ENCODE results near the gene XXYLT1.

DNA sequence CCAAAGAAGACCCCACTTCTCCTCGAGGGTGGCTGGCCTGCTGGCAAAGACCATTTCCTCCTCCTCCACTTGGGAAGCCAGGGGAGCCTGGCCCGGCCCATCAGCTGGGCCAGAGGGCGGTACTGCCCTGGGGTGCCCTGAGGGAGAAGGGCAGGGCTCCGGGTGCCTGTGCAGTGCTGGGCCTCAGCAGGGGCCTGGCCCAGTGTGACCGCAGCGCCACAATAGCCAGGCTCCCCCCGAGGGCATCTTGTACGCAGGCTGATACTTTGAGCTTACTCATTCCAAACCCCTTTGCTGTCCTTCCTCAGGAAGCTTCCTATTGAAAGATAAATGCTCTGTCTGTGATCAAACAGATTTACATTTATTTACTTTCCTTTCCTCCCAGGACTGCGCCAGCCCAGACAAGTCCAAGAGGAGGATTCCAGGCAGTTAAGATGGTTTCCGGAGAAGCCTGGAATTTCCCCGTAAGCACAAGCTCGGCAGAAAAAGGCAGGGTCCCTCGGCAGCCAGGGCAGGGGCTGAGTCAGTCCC is 240.1 kb downstream of the XXYLT1 start:
- TF ChIP-seq, protein P1, sequence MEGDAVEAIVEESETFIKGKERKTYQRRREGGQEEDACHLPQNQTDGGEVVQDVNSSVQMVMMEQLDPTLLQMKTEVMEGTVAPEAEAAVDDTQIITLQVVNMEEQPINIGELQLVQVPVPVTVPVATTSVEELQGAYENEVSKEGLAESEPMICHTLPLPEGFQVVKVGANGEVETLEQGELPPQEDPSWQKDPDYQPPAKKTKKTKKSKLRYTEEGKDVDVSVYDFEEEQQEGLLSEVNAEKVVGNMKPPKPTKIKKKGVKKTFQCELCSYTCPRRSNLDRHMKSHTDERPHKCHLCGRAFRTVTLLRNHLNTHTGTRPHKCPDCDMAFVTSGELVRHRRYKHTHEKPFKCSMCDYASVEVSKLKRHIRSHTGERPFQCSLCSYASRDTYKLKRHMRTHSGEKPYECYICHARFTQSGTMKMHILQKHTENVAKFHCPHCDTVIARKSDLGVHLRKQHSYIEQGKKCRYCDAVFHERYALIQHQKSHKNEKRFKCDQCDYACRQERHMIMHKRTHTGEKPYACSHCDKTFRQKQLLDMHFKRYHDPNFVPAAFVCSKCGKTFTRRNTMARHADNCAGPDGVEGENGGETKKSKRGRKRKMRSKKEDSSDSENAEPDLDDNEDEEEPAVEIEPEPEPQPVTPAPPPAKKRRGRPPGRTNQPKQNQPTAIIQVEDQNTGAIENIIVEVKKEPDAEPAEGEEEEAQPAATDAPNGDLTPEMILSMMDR (IDR thresholded peaks at IDR 0.05), result no peak
- no peak for TF ChIP-seq EZH2 (IDR thresholded peaks at IDR 0.05)
